HCT116 (cell line): Measurements from ENCODE around the gene PHC1. TPM values are rescaled to one million over a fixed set of nuclear protein-coding genes. Genes with fewer than 3 reads are reported as not detected.

Source experiments
- CBX3 ChIP-seq: IDR thresholded peaks from 2 replicates; pipeline ENCODE4 v1.6.1; 2012; ENCODE audit warnings: low read depth
- CEBPB ChIP-seq: IDR thresholded peaks from 2 replicates; pipeline ENCODE4 v1.6.1; 2012; ENCODE audit warnings: low read depth
- EZH2 ChIP-seq: fragments of 200-600 bp; sonication (generic); IDR thresholded peaks from 2 replicates; pipeline ENCODE4 v1.6.1; 2017; ENCODE audit warnings: antibody characterized with exemption, mixed run types
- FOSL1 ChIP-seq: IDR thresholded peaks from 2 replicates; pipeline ENCODE4 v1.6.1; 2012; ENCODE audit warnings: low read depth
- JUND ChIP-seq: IDR thresholded peaks from 2 replicates; pipeline ENCODE4 v1.6.1; 2012
- POLR2A ChIP-seq: IDR thresholded peaks from 2 replicates; pipeline ENCODE4 v1.7.0; 2011; ENCODE audit warnings: borderline replicate concordance; ENCODE audit not compliant: insufficient read depth, insufficient read length; ENCODE audit errors: extremely low read depth
- RAD21 ChIP-seq: IDR thresholded peaks from 2 replicates; pipeline ENCODE4 v1.6.1; 2012; ENCODE audit warnings: low read depth, mild to moderate bottlenecking
- SIN3A ChIP-seq: IDR thresholded peaks from 2 replicates; pipeline ENCODE4 v1.6.1; 2012; ENCODE audit warnings: low read depth
- SP1 ChIP-seq: IDR thresholded peaks from 2 replicates; pipeline ENCODE4 v1.6.1; 2012; ENCODE audit warnings: low read depth
- SRF ChIP-seq: IDR thresholded peaks from 2 replicates; pipeline ENCODE4 v1.6.1; 2012; ENCODE audit warnings: low read depth
- YY1 ChIP-seq: IDR thresholded peaks from 2 replicates; pipeline ENCODE4 v1.6.1; 2011; ENCODE audit warnings: low read length, low read depth, moderate library complexity, mild to moderate bottlenecking; ENCODE audit not compliant: insufficient replicate concordance; ENCODE audit errors: extremely low read depth
- total RNA-seq: library from RNA; stranded (reverse); gene quantifications from one replicate; pipeline ENCODE4 v1.2.1, GENCODE V29; 2021; ENCODE audit not compliant: unreplicated experiment
- TF ChIP-seq, protein P1 (sequence below): IDR thresholded peaks from 2 replicates; pipeline ENCODE4 v1.6.1; 2012; ENCODE audit warnings: low read depth
- TF ChIP-seq, protein P2 (sequence below), 3 experiments: fragments of 200-600 bp in 1 of 3; sonication (generic) in 1 of 3; IDR thresholded peaks in 2 of 3; conservative IDR thresholded peaks in 1 of 3; 2 replicates each; pipeline ENCODE4 v1.5.1; 2012 to 2017; ENCODE audit warnings: low read depth in 2 of 3, low read length in 2 of 3, antibody characterized with exemption in 1 of 3, borderline replicate concordance in 1 of 3, control low read depth in 1 of 3, mild to moderate bottlenecking in 1 of 3, mixed read lengths in 1 of 3, mixed run types in 1 of 3, moderate library complexity in 1 of 3; ENCODE audit not compliant: insufficient read depth in 1 of 3
- TF ChIP-seq, protein P3 (sequence below): IDR thresholded peaks from 2 replicates; pipeline ENCODE4 v1.6.1; 2012

PHC1 gene
- total RNA-seq, 1 experiment from 2014 or later: 22.8 TPM

DNA sequence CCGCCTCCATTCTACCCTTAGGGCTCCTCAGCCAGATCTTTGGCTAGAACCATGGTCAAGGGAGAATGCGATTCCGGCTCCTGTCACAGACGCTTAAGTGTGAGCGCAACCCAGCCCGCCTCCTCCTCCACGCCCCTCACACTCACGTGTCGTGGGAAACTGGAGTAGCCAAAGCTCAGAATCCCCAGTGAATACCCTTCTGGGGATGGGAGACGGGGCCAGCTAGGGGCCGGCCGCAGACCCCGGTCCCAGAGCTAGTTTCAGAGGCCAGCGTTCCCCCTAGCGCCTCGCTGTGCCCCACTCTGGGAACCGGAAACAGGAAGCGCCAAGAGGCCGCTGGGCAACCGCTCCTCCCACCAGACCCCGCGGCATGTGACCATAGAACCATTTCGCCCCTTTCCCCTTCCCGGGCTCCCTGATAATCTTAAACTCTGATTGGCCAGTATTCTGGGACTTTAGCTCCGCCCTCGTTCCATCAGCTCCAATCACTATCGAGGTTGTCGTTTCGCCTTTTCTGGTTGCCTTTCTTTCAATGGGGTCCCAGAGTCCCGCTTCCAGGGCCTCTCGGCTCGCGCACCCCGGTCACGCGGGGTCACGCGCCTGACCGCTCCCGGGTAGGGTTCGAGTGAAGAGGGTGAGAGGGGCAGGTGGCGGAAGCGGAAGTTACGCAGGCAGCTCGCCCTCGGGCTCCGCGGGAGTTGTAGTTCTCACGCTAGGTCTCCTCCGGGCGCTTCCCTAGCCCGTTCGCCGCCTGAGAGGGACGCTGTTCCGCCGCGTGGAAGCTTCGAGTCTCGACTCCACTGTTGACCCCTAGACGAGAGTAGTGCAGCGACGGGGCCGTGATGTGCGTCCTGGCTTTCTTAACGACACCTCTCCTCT is 35.3 kb downstream of the PHC1 start, which contains the start of gene M6PR (continued):
- TF ChIP-seq, protein P1, sequence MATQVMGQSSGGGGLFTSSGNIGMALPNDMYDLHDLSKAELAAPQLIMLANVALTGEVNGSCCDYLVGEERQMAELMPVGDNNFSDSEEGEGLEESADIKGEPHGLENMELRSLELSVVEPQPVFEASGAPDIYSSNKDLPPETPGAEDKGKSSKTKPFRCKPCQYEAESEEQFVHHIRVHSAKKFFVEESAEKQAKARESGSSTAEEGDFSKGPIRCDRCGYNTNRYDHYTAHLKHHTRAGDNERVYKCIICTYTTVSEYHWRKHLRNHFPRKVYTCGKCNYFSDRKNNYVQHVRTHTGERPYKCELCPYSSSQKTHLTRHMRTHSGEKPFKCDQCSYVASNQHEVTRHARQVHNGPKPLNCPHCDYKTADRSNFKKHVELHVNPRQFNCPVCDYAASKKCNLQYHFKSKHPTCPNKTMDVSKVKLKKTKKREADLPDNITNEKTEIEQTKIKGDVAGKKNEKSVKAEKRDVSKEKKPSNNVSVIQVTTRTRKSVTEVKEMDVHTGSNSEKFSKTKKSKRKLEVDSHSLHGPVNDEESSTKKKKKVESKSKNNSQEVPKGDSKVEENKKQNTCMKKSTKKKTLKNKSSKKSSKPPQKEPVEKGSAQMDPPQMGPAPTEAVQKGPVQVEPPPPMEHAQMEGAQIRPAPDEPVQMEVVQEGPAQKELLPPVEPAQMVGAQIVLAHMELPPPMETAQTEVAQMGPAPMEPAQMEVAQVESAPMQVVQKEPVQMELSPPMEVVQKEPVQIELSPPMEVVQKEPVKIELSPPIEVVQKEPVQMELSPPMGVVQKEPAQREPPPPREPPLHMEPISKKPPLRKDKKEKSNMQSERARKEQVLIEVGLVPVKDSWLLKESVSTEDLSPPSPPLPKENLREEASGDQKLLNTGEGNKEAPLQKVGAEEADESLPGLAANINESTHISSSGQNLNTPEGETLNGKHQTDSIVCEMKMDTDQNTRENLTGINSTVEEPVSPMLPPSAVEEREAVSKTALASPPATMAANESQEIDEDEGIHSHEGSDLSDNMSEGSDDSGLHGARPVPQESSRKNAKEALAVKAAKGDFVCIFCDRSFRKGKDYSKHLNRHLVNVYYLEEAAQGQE: no peak
- peak; percentile 44; the same call in 1 of the 2 replicates for TF ChIP-seq SP1
- TF ChIP-seq CEBPB: no peak
- peak; percentile 64; the same call in 1 of the 2 replicates for TF ChIP-seq CBX3
- peak; percentile 48 for TF ChIP-seq SRF
- TF ChIP-seq FOSL1: no peak
- TF ChIP-seq YY1: no peak
- TF ChIP-seq, protein P2, sequence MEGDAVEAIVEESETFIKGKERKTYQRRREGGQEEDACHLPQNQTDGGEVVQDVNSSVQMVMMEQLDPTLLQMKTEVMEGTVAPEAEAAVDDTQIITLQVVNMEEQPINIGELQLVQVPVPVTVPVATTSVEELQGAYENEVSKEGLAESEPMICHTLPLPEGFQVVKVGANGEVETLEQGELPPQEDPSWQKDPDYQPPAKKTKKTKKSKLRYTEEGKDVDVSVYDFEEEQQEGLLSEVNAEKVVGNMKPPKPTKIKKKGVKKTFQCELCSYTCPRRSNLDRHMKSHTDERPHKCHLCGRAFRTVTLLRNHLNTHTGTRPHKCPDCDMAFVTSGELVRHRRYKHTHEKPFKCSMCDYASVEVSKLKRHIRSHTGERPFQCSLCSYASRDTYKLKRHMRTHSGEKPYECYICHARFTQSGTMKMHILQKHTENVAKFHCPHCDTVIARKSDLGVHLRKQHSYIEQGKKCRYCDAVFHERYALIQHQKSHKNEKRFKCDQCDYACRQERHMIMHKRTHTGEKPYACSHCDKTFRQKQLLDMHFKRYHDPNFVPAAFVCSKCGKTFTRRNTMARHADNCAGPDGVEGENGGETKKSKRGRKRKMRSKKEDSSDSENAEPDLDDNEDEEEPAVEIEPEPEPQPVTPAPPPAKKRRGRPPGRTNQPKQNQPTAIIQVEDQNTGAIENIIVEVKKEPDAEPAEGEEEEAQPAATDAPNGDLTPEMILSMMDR (IDR thresholded peaks at IDR 0.05 in 2 of 3, conservative IDR thresholded peaks at IDR 0.05 in 1 of 3; ENCODE audit: borderline replicate concordance in 1 of 3, insufficient read depth in 1 of 3, low read depth in 2 of 3, low read length in 2 of 3): peak in 2 of 3 experiments; percentile 38 to 51; a peak in 3 of 6 replicates
- no peak for TF ChIP-seq JUND
- TF ChIP-seq POLR2A: peak; percentile 58
- peak; percentile 57; the same call in 1 of the 2 replicates for TF ChIP-seq SIN3A
- TF ChIP-seq EZH2: no peak
- TF ChIP-seq RAD21: peak; percentile 57
- TF ChIP-seq, protein P3, sequence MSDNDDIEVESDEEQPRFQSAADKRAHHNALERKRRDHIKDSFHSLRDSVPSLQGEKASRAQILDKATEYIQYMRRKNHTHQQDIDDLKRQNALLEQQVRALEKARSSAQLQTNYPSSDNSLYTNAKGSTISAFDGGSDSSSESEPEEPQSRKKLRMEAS: peak; percentile 94
